Measurements from ENCODE around the gene SCGN. TPM values are rescaled to one million over a fixed set of nuclear protein-coding genes. Genes with fewer than 3 reads are reported as not detected.

Gene SCGN
- total and polyA plus RNA-seq, 9 donors: 0.10 to 1.2 (median 0.22) TPM; not detected in 5

- Histone ChIP-seq H3K9me3 (replicated peaks; ENCODE audit: control insufficient read depth, low read depth, low read length) (no peaks in the 10 kb centered on the region), H3K4me3 (ENCODE audit: low read length) (no peak overlapping the region), H3K27me3 (ENCODE audit: control insufficient read depth, insufficient read depth, low read length) (no peaks in the 10 kb centered on the region), H3K36me3 (ENCODE audit: control insufficient read depth, insufficient read depth, low read length) (no peaks in the 10 kb centered on the region), H3K4me1 (ENCODE audit: control insufficient read depth, insufficient read depth, low read length) (no peaks in the 10 kb centered on the region), H3K27ac (ENCODE audit: low read length) (no peak overlapping the region)
- 74% methylated on average over 3 of the region's 4 CpGs for WGBS (ENCODE audit: insufficient coverage)
- peak; percentile 4 for DNase-seq
These were observed 32.8 kb upstream of the SCGN start for GRCh38 chr6:25619217-25619616.

- no peak overlapping the region for H3K4me3 ChIP-seq (ENCODE audit: low read length)
- H3K9me3 ChIP-seq (replicated peaks; ENCODE audit: control insufficient read depth, low read depth, low read length): no peaks in the 10 kb centered on the region
- no peaks in the 10 kb centered on the region for H3K27me3 ChIP-seq (ENCODE audit: control insufficient read depth, insufficient read depth, low read length)
- WGBS (ENCODE audit: insufficient coverage): no CpG with 5 or more reads among the region's 2 CpGs
- no peaks in the 10 kb centered on the region for H3K36me3 ChIP-seq (ENCODE audit: control insufficient read depth, insufficient read depth, low read length)
- no peaks in the 10 kb centered on the region for H3K4me1 ChIP-seq (ENCODE audit: control insufficient read depth, insufficient read depth, low read length)
- no peak for DNase-seq
- no peak overlapping the region for H3K27ac ChIP-seq (ENCODE audit: low read length)
These were observed 31.6 kb upstream of the SCGN start for GRCh38 chr6:25620391-25620790.

- no peaks in the 10 kb centered on the region for H3K4me1 ChIP-seq (ENCODE audit: control insufficient read depth, insufficient read depth, low read length)
- DNase-seq: no peak
- H3K9me3 ChIP-seq (replicated peaks; ENCODE audit: control insufficient read depth, low read depth, low read length): no peaks in the 10 kb centered on the region
- no peak overlapping the region for H3K27ac ChIP-seq (ENCODE audit: low read length)
- no CpG with 5 or more reads among the region's 1 CpG for WGBS (ENCODE audit: insufficient coverage)
- H3K4me3 ChIP-seq (ENCODE audit: low read length): no peak overlapping the region
- H3K27me3 ChIP-seq (ENCODE audit: control insufficient read depth, insufficient read depth, low read length): no peaks in the 10 kb centered on the region
- no peaks in the 10 kb centered on the region for H3K36me3 ChIP-seq (ENCODE audit: control insufficient read depth, insufficient read depth, low read length)
These were observed 28.9 kb upstream of the SCGN start for GRCh38 chr6:25623065-25623464.

- DNase-seq: no peak
- Histone ChIP-seq H3K9me3 (replicated peaks; ENCODE audit: control insufficient read depth, low read depth, low read length) (no peaks in the 10 kb centered on the region), H3K36me3 (ENCODE audit: control insufficient read depth, insufficient read depth, low read length) (no peaks in the 10 kb centered on the region), H3K4me3 (ENCODE audit: low read length) (no peak overlapping the region), H3K4me1 (ENCODE audit: control insufficient read depth, insufficient read depth, low read length) (no peaks in the 10 kb centered on the region), H3K27ac (ENCODE audit: low read length) (no peak overlapping the region), H3K27me3 (ENCODE audit: control insufficient read depth, insufficient read depth, low read length) (no peaks in the 10 kb centered on the region)
- no CpG with 5 or more reads among the region's 1 CpG for WGBS (ENCODE audit: insufficient coverage)
These were observed 28.1 kb upstream of the SCGN start for GRCh38 chr6:25623879-25624278.

- no peak overlapping the region for H3K27ac ChIP-seq (ENCODE audit: low read length)
- no peaks in the 10 kb centered on the region for H3K27me3 ChIP-seq (ENCODE audit: control insufficient read depth, insufficient read depth, low read length)
- no peaks in the 10 kb centered on the region for H3K4me1 ChIP-seq (ENCODE audit: control insufficient read depth, insufficient read depth, low read length)
- H3K9me3 ChIP-seq (replicated peaks; ENCODE audit: control insufficient read depth, low read depth, low read length): no peaks in the 10 kb centered on the region
- DNase-seq: no peak
- no peak overlapping the region for H3K4me3 ChIP-seq (ENCODE audit: low read length)
- no peaks in the 10 kb centered on the region for H3K36me3 ChIP-seq (ENCODE audit: control insufficient read depth, insufficient read depth, low read length)
- 74% methylated on average over 3 of the region's 3 CpGs for WGBS (ENCODE audit: insufficient coverage)
These were observed 25.0 kb upstream of the SCGN start for GRCh38 chr6:25627001-25627400.

GRCh38 chr6:25628471-25629197 lies 23.4 kb upstream of the SCGN start:
- Histone ChIP-seq H3K9me3 (replicated peaks; ENCODE audit: control insufficient read depth, low read depth, low read length) (no peaks in the 10 kb centered on the region), H3K36me3 (ENCODE audit: control insufficient read depth, insufficient read depth, low read length) (no peaks in the 10 kb centered on the region), H3K4me3 (ENCODE audit: low read length) (no peak overlapping the region), H3K27ac (ENCODE audit: low read length) (no peak overlapping the region), H3K4me1 (ENCODE audit: control insufficient read depth, insufficient read depth, low read length) (no peaks in the 10 kb centered on the region), H3K27me3 (ENCODE audit: control insufficient read depth, insufficient read depth, low read length) (no peaks in the 10 kb centered on the region)
- WGBS (ENCODE audit: insufficient coverage): 100% methylated on average over 1 of the region's 4 CpGs
- no peak for DNase-seq

GRCh38 chr6:25629198-25629576 lies 22.8 kb upstream of the SCGN start:
- Histone ChIP-seq H3K36me3 (ENCODE audit: control insufficient read depth, insufficient read depth, low read length) (no peaks in the 10 kb centered on the region), H3K27ac (ENCODE audit: low read length) (no peak overlapping the region), H3K9me3 (replicated peaks; ENCODE audit: control insufficient read depth, low read depth, low read length) (no peaks in the 10 kb centered on the region), H3K4me3 (ENCODE audit: low read length) (no peak overlapping the region), H3K27me3 (ENCODE audit: control insufficient read depth, insufficient read depth, low read length) (no peaks in the 10 kb centered on the region), H3K4me1 (ENCODE audit: control insufficient read depth, insufficient read depth, low read length) (no peaks in the 10 kb centered on the region)
- 69% methylated on average over 4 of the region's 4 CpGs for WGBS (ENCODE audit: insufficient coverage)
- DNase-seq: no peak

GRCh38 chr6:25630508-25631278 lies 21.3 kb upstream of the SCGN start:
- no peaks in the 10 kb centered on the region for H3K36me3 ChIP-seq (ENCODE audit: control insufficient read depth, insufficient read depth, low read length)
- H3K27ac ChIP-seq (ENCODE audit: low read length): no peak overlapping the region
- no peaks in the 10 kb centered on the region for H3K4me1 ChIP-seq (ENCODE audit: control insufficient read depth, insufficient read depth, low read length)
- no peak overlapping the region for H3K4me3 ChIP-seq (ENCODE audit: low read length)
- no peak for DNase-seq
- H3K27me3 ChIP-seq (ENCODE audit: control insufficient read depth, insufficient read depth, low read length): no peaks in the 10 kb centered on the region
- no CpG with 5 or more reads among the region's 4 CpGs for WGBS (ENCODE audit: insufficient coverage)
- no peaks in the 10 kb centered on the region for H3K9me3 ChIP-seq (replicated peaks; ENCODE audit: control insufficient read depth, low read depth, low read length)

- no peaks in the 10 kb centered on the region for H3K4me1 ChIP-seq (ENCODE audit: control insufficient read depth, insufficient read depth, low read length)
- no peak for DNase-seq
- H3K27ac ChIP-seq (ENCODE audit: low read length): no peak overlapping the region
- no peaks in the 10 kb centered on the region for H3K36me3 ChIP-seq (ENCODE audit: control insufficient read depth, insufficient read depth, low read length)
- H3K27me3 ChIP-seq (ENCODE audit: control insufficient read depth, insufficient read depth, low read length): no peaks in the 10 kb centered on the region
- H3K4me3 ChIP-seq (ENCODE audit: low read length): no peak overlapping the region
- no CpG with 5 or more reads among the region's 2 CpGs for WGBS (ENCODE audit: insufficient coverage)
- no peaks in the 10 kb centered on the region for H3K9me3 ChIP-seq (replicated peaks; ENCODE audit: control insufficient read depth, low read depth, low read length)
These were observed 16.1 kb upstream of the SCGN start for GRCh38 chr6:25635886-25636317.

- DNase-seq: no peak
- WGBS (ENCODE audit: insufficient coverage): no CpG with 5 or more reads among the region's 1 CpG
- Histone ChIP-seq H3K9me3 (replicated peaks; ENCODE audit: control insufficient read depth, low read depth, low read length) (no peaks in the 10 kb centered on the region), H3K4me1 (ENCODE audit: control insufficient read depth, insufficient read depth, low read length) (no peaks in the 10 kb centered on the region), H3K36me3 (ENCODE audit: control insufficient read depth, insufficient read depth, low read length) (no peaks in the 10 kb centered on the region), H3K27me3 (ENCODE audit: control insufficient read depth, insufficient read depth, low read length) (no peaks in the 10 kb centered on the region), H3K27ac (ENCODE audit: low read length) (no peak overlapping the region), H3K4me3 (ENCODE audit: low read length) (no peak overlapping the region)
These were observed 14.8 kb upstream of the SCGN start for GRCh38 chr6:25637211-25637610.
